ENCODE results near the gene LCT. TPM values are rescaled to one million over a fixed set of nuclear protein-coding genes. Genes with fewer than 3 reads are reported as not detected.

Gene LCT
- total and polyA plus RNA-seq, 9 of the 15 experiments (the other 6 are each of a cell fraction or from before 2014, with no cell fraction given) = 0.01 to 0.04 (median 0.03) TPM; not detected in 4

DNA sequence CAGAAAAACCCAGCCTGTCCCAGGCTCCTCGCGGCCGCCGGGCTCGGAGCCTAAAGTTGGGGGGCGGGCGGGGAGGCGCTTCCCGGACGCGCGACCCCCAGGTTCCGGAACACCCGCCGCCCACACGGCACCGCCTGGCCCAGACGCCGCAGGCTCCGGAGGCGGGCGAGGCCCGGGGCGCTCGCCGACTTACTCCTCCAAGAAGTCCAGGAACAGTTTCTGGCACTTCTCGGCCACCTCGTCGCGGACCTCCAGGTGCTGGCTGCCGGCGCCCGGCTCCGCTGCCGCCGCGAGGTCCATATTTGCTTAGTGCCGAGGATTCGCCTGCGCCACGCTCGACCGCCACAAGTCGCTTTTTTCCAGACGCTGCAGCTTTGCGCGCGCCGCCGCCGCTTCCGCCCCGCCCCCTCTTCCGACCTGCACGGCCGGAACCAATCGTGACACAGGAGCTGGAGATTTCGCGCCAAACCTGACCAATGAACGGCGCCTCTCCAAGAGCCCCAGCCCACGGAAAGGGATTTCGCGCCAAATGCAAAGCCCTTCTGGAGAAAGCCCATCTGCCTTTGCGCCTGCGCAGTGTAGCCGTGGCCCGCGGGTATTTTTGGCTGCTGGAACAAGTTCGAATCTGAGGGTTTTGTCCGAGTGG lies 39.2 kb upstream of the LCT start, which contains the start of gene MCM6 (continued):
- TF ChIP-seq, protein P1, sequence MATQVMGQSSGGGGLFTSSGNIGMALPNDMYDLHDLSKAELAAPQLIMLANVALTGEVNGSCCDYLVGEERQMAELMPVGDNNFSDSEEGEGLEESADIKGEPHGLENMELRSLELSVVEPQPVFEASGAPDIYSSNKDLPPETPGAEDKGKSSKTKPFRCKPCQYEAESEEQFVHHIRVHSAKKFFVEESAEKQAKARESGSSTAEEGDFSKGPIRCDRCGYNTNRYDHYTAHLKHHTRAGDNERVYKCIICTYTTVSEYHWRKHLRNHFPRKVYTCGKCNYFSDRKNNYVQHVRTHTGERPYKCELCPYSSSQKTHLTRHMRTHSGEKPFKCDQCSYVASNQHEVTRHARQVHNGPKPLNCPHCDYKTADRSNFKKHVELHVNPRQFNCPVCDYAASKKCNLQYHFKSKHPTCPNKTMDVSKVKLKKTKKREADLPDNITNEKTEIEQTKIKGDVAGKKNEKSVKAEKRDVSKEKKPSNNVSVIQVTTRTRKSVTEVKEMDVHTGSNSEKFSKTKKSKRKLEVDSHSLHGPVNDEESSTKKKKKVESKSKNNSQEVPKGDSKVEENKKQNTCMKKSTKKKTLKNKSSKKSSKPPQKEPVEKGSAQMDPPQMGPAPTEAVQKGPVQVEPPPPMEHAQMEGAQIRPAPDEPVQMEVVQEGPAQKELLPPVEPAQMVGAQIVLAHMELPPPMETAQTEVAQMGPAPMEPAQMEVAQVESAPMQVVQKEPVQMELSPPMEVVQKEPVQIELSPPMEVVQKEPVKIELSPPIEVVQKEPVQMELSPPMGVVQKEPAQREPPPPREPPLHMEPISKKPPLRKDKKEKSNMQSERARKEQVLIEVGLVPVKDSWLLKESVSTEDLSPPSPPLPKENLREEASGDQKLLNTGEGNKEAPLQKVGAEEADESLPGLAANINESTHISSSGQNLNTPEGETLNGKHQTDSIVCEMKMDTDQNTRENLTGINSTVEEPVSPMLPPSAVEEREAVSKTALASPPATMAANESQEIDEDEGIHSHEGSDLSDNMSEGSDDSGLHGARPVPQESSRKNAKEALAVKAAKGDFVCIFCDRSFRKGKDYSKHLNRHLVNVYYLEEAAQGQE (IDR thresholded peaks at IDR 0.05; ENCODE audit: borderline replicate concordance) = peak; percentile 54
- TF ChIP-seq, protein P1 (CRISPR knock-in tag; IDR thresholded peaks at IDR 0.05; ENCODE audit: low read depth) = no peak
- TF ChIP-seq, protein P2, sequence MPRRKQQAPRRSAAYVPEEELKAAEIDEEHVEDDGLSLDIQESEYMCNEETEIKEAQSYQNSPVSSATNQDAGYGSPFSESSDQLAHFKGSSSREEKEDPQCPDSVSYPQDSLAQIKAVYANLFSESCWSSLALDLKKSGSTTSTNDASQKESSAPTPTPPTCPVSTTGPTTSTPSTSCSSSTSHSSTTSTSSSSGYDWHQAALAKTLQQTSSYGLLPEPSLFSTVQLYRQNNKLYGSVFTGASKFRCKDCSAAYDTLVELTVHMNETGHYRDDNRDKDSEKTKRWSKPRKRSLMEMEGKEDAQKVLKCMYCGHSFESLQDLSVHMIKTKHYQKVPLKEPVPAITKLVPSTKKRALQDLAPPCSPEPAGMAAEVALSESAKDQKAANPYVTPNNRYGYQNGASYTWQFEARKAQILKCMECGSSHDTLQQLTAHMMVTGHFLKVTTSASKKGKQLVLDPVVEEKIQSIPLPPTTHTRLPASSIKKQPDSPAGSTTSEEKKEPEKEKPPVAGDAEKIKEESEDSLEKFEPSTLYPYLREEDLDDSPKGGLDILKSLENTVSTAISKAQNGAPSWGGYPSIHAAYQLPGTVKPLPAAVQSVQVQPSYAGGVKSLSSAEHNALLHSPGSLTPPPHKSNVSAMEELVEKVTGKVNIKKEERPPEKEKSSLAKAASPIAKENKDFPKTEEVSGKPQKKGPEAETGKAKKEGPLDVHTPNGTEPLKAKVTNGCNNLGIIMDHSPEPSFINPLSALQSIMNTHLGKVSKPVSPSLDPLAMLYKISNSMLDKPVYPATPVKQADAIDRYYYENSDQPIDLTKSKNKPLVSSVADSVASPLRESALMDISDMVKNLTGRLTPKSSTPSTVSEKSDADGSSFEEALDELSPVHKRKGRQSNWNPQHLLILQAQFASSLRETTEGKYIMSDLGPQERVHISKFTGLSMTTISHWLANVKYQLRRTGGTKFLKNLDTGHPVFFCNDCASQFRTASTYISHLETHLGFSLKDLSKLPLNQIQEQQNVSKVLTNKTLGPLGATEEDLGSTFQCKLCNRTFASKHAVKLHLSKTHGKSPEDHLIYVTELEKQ (CRISPR knock-in tag; IDR thresholded peaks at IDR 0.05) = no peak
- TF ChIP-seq, protein P3, sequence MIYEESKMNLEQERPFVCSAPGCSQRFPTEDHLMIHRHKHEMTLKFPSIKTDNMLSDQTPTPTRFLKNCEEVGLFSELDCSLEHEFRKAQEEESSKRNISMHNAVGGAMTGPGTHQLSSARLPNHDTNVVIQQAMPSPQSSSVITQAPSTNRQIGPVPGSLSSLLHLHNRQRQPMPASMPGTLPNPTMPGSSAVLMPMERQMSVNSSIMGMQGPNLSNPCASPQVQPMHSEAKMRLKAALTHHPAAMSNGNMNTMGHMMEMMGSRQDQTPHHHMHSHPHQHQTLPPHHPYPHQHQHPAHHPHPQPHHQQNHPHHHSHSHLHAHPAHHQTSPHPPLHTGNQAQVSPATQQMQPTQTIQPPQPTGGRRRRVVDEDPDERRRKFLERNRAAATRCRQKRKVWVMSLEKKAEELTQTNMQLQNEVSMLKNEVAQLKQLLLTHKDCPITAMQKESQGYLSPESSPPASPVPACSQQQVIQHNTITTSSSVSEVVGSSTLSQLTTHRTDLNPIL (CRISPR knock-in tag; IDR thresholded peaks at IDR 0.05) = no peak
- TF ChIP-seq RCOR1 (IDR thresholded peaks at IDR 0.05; ENCODE audit: borderline replicate concordance in 1 of 2, low read depth in 2 of 2, low read length in 2 of 2) (no peak), ZKSCAN8 (CRISPR knock-in tag; IDR thresholded peaks at IDR 0.05) (no peak), GTF2A2 (tag; IDR thresholded peaks at IDR 0.05) (no peak), DPF2 (IDR thresholded peaks at IDR 0.05) (no peak), BACH1 (tag; IDR thresholded peaks at IDR 0.05) (no peak), NEUROD1 (IDR thresholded peaks at IDR 0.05; ENCODE audit: borderline replicate concordance, low read depth, low read length, partially characterized antibody) (peak; percentile 24), MCM2 (IDR thresholded peaks at IDR 0.05; ENCODE audit: low read depth) (no peak), RFX5 (IDR thresholded peaks at IDR 0.05; ENCODE audit: low read depth, low read length) (no peak)
- TF ChIP-seq, protein P4, sequence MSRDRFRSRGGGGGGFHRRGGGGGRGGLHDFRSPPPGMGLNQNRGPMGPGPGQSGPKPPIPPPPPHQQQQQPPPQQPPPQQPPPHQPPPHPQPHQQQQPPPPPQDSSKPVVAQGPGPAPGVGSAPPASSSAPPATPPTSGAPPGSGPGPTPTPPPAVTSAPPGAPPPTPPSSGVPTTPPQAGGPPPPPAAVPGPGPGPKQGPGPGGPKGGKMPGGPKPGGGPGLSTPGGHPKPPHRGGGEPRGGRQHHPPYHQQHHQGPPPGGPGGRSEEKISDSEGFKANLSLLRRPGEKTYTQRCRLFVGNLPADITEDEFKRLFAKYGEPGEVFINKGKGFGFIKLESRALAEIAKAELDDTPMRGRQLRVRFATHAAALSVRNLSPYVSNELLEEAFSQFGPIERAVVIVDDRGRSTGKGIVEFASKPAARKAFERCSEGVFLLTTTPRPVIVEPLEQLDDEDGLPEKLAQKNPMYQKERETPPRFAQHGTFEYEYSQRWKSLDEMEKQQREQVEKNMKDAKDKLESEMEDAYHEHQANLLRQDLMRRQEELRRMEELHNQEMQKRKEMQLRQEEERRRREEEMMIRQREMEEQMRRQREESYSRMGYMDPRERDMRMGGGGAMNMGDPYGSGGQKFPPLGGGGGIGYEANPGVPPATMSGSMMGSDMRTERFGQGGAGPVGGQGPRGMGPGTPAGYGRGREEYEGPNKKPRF (IDR thresholded peaks at IDR 0.05; ENCODE audit: low read depth, low read length) = no peak

All from K562 (cell line).